Left lobe of liver (tissue), 1 donor: ENCODE measurements around the gene ABCF3. TPM values are rescaled to one million over a fixed set of nuclear protein-coding genes. Genes with fewer than 3 reads are reported as not detected.

Experiments used
- total RNA-seq: library from RNA; stranded (reverse); gene quantifications from one replicate; pipeline ENCODE4 v1.2.1, GENCODE V29; 2021
- donor health status: DM: no; HTN: yes; CAD: no.

ABCF3 gene
- total RNA-seq, 1 donor from 2014 or later, result 53.8 TPM

Other genes with a start within 250 kb of the ABCF3 start
- 7.2 TPM for gene ABCC5, start 168.3 kb upstream of the ABCF3 start, total RNA-seq
- not detected for gene HTR3D, start 154.5 kb upstream of the ABCF3 start, total RNA-seq
- not detected for gene HTR3C, start 133.2 kb upstream of the ABCF3 start, total RNA-seq
- gene HTR3E, start 89.1 kb upstream of the ABCF3 start, total RNA-seq, result not detected
- gene EIF2B5, start 50.8 kb upstream of the ABCF3 start, total RNA-seq, result 19.6 TPM
- 26.9 TPM for gene DVL3, start 30.8 kb upstream of the ABCF3 start, total RNA-seq
- 119 TPM for gene AP2M1, start 11.3 kb upstream of the ABCF3 start, total RNA-seq
- gene VWA5B2, start 43.4 kb downstream of the ABCF3 start, total RNA-seq, result 0.75 TPM
- 38.8 TPM for gene ALG3, start 62.8 kb downstream of the ABCF3 start, total RNA-seq
- gene EEF1AKMT4, start 63.5 kb downstream of the ABCF3 start, total RNA-seq, result 7.0 TPM
- 0.43 TPM for gene CAMK2N2, start 75.4 kb downstream of the ABCF3 start, total RNA-seq
- gene ECE2, start 89.8 kb downstream of the ABCF3 start, total RNA-seq, result not detected
- gene PSMD2, start 113.0 kb downstream of the ABCF3 start, total RNA-seq, result 94.1 TPM
- 341 TPM for gene EIF4G1, start 128.4 kb downstream of the ABCF3 start, total RNA-seq
- gene FAM131A, start 151.4 kb downstream of the ABCF3 start, total RNA-seq, result 2.5 TPM
- 4.8 TPM for gene CLCN2, start 175.4 kb downstream of the ABCF3 start, total RNA-seq
- gene POLR2H, start 175.5 kb downstream of the ABCF3 start, total RNA-seq, result 33.9 TPM
- 8.5 TPM for gene THPO, start 192.0 kb downstream of the ABCF3 start, total RNA-seq
- gene CHRD, start 193.9 kb downstream of the ABCF3 start, total RNA-seq, result 88.3 TPM